Testis (tissue), 2 donors: ENCODE measurements around the gene PPP1R11.

Experiments used
- POLR2A ChIP-seq: fragments of 450-650 bp; IDR thresholded peaks from one replicate; pipeline ENCODE4 v1.6.1; 2017; ENCODE audit warnings: antibody characterized with exemption, mild to moderate bottlenecking, moderate library complexity
- TF ChIP-seq, protein P1 (sequence below), 3 experiments: fragments of 450-650 bp in 2 of 3; fragments of 200-600 bp in 1 of 3; sonication (generic) in 1 of 3; IDR thresholded peaks; one replicate each; pipeline ENCODE4 v1.5.1; 2016 to 2019; ENCODE audit warnings: antibody characterized with exemption in 3 of 3, mild to moderate bottlenecking in 2 of 3, moderate library complexity in 1 of 3

DNA sequence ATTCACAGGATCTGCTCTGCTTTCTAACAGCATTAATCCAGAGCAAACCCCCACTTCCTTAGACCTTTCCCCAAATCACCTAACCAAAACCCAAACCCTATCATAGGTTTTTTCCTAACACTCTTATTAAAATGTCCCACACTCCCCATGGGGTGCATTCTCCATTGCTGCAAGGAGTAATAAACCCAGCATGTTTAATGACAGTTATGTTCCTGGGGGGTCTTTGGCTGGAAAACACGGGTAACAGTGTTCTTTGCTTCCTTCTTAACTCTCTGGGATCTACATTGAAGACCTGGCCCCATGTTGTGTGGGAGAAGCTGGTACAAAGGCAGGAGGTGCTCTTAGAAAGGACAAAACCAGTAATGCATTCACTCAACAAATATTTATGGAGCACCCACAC lies 29.8 kb downstream of the PPP1R11 start:
- TF ChIP-seq, protein P1, sequence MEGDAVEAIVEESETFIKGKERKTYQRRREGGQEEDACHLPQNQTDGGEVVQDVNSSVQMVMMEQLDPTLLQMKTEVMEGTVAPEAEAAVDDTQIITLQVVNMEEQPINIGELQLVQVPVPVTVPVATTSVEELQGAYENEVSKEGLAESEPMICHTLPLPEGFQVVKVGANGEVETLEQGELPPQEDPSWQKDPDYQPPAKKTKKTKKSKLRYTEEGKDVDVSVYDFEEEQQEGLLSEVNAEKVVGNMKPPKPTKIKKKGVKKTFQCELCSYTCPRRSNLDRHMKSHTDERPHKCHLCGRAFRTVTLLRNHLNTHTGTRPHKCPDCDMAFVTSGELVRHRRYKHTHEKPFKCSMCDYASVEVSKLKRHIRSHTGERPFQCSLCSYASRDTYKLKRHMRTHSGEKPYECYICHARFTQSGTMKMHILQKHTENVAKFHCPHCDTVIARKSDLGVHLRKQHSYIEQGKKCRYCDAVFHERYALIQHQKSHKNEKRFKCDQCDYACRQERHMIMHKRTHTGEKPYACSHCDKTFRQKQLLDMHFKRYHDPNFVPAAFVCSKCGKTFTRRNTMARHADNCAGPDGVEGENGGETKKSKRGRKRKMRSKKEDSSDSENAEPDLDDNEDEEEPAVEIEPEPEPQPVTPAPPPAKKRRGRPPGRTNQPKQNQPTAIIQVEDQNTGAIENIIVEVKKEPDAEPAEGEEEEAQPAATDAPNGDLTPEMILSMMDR (IDR thresholded peaks at IDR 0.05) = no peak
- TF ChIP-seq POLR2A = no peak
